Measurements from ENCODE around the gene TSPYL1. TPM values are rescaled to one million over a fixed set of nuclear protein-coding genes. Genes with fewer than 3 reads are reported as not detected.

The TSPYL1 gene
- total and polyA plus RNA-seq, 4 donors: 30.8 to 78.0 (median 54.7) TPM

DNA sequence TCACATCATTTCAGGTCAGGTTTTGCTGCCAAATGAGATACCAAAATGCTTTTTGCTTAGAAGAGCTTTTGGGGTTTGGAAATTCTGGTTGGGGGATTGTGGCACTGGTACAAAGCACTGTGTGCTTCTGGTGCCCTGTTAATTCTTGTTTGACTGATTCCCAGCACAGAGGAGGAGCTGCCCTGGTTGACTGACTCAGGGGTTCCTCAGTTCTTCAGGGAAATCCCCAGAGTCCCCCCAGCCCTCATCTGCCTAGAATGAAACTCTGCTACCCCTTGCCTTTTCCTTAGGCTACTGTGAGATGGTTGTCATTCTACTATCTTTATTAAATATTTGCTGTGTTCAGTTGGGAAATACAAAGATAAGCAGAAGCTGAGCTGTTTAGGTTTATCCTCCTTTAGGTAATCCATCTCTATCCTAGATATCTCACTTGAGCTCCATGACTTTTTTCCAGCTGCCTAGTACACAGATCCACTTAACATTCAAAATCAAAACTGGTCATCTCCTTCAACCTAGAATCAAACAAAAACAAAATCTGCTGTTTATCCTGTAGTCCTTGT lies 24.9 kb upstream of the TSPYL1 start:
- ATAC-seq (ENCODE audit: low FRiP score): no peak
- Histone ChIP-seq H3K36me3 (ENCODE audit: control insufficient read depth in 1 of 2, insufficient read depth in 2 of 2, low read length in 1 of 2) (no peaks in the 10 kb centered on the region), H3K27ac (ENCODE audit: low read depth in 1 of 2, low read length in 2 of 2) (no peak overlapping the region), H3K4me1 (ENCODE audit: control insufficient read depth in 1 of 2, insufficient read depth in 2 of 2, low read length in 2 of 2) (peaks cover 0 to 4% of the 10 kb centered on the region in 2 donors), H3K9me3 (ENCODE audit: control insufficient read depth, low read length) (no peaks in the 10 kb centered on the region), H3K27me3 (ENCODE audit: control insufficient read depth in 1 of 2, insufficient read depth in 2 of 2, low read length in 1 of 2) (no peaks in the 10 kb centered on the region), H3K4me3 (ENCODE audit: low read length in 2 of 2) (no peak overlapping the region)
- DNase-seq: no peak
- intact Hi-C loops (cut with DNase I): no loop called here

DNA sequence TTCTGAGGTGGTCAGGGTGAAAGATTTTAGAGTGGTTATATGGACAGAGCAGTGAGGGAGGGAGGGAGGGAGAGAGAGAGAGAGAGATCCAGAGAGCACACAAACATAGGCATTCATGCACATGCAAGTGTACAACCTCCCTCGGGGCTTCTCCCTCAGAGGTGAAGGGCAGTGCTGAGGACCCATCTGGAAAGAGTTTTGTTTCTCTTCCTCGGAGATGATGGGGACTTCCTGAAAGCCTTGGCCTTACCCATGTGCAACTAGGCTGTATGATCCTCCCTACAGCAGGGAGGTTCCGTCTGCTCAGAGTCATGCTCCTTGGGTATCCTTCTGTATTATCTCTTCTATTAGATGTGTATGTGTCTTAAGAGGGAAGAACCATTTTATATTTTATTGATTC lies 21.4 kb upstream of the TSPYL1 start:
- 52 to 67% methylated on average over 3 of the region's 3 CpGs for WGBS, 2 donors
- no peak overlapping the region for H3K4me3 ChIP-seq (ENCODE audit: low read length in 2 of 2)
- no peaks in the 10 kb centered on the region for H3K9me3 ChIP-seq (ENCODE audit: control insufficient read depth, low read length)
- no peaks in the 10 kb centered on the region for H3K36me3 ChIP-seq (ENCODE audit: control insufficient read depth in 1 of 2, insufficient read depth in 2 of 2, low read length in 1 of 2)
- H3K4me1 ChIP-seq (ENCODE audit: control insufficient read depth in 1 of 2, insufficient read depth in 2 of 2, low read length in 2 of 2): peaks cover 0 to 4% of the 10 kb centered on the region in 2 donors
- H3K27me3 ChIP-seq (ENCODE audit: control insufficient read depth in 1 of 2, insufficient read depth in 2 of 2, low read length in 1 of 2): no peaks in the 10 kb centered on the region
- no peak for DNase-seq
- no peak for ATAC-seq (ENCODE audit: low FRiP score)
- intact Hi-C loops (cut with DNase I): no loop called here
- no peak overlapping the region for H3K27ac ChIP-seq (ENCODE audit: low read depth in 1 of 2, low read length in 2 of 2)

DNA sequence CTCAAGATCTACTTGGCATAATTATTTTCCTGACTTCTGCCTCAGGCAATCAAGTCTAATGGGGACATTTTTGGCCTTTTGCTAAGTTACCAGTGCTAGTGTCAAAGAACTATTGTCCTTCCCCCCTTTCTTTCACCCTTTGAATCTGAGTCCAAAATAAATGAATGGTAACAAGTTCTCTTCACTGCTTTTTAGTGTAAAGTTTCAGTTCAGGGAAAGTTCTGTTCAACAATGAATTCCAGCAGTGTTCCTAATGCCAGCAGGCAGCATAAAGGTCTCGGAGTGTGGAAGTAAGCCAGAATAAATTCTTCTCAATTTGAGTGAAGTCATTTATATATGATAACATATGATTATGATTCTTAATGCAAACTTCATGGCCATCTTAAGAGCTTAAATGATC lies 20.8 kb upstream of the TSPYL1 start:
- 9 to 21% methylated on average over 1 of the region's 1 CpG for WGBS, 2 donors
- no peaks in the 10 kb centered on the region for H3K27me3 ChIP-seq (ENCODE audit: control insufficient read depth in 1 of 2, insufficient read depth in 2 of 2, low read length in 1 of 2)
- H3K4me3 ChIP-seq (ENCODE audit: low read length in 2 of 2): no peak overlapping the region
- H3K4me1 ChIP-seq (ENCODE audit: control insufficient read depth in 1 of 2, insufficient read depth in 2 of 2, low read length in 2 of 2): peaks cover 0 to 4% of the 10 kb centered on the region in 2 donors
- intact Hi-C loops (cut with DNase I): no loop called here
- H3K27ac ChIP-seq (ENCODE audit: low read depth in 1 of 2, low read length in 2 of 2): no peak overlapping the region
- ATAC-seq (ENCODE audit: low FRiP score): no peak
- no peaks in the 10 kb centered on the region for H3K9me3 ChIP-seq (ENCODE audit: control insufficient read depth, low read length)
- no peaks in the 10 kb centered on the region for H3K36me3 ChIP-seq (ENCODE audit: control insufficient read depth in 1 of 2, insufficient read depth in 2 of 2, low read length in 1 of 2)
- no peak for DNase-seq

DNA sequence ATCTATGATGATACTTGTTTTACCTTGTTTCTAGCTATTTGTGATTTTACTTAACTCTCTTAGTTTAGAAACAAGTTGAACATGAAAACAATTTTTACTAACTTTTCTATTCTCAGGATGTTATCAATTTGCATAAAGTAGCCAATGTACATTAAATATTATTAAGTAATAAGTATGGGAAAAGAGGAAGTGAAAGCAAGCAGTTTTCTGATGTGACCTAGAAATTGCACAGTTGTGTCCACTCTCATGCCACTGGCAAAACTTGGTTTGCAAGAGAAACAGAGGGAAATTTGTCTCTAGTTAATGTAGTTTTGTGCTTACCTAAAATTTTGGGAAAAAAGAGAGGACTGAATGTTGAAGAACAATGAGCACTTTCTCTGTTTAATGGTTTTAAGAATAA lies 19.2 kb upstream of the TSPYL1 start:
- Histone ChIP-seq H3K27ac (ENCODE audit: low read depth in 1 of 2, low read length in 2 of 2) (no peak overlapping the region), H3K4me3 (ENCODE audit: low read length in 2 of 2) (no peak overlapping the region), H3K4me1 (ENCODE audit: control insufficient read depth in 1 of 2, insufficient read depth in 2 of 2, low read length in 2 of 2) (peaks cover 0 to 4% of the 10 kb centered on the region in 2 donors), H3K27me3 (ENCODE audit: control insufficient read depth in 1 of 2, insufficient read depth in 2 of 2, low read length in 1 of 2) (no peaks in the 10 kb centered on the region), H3K36me3 (ENCODE audit: control insufficient read depth in 1 of 2, insufficient read depth in 2 of 2, low read length in 1 of 2) (no peaks in the 10 kb centered on the region), H3K9me3 (ENCODE audit: control insufficient read depth, low read length) (no peaks in the 10 kb centered on the region)
- no peak for ATAC-seq (ENCODE audit: low FRiP score)
- DNase-seq: no peak
- intact Hi-C loops (cut with DNase I): no loop called here

DNA sequence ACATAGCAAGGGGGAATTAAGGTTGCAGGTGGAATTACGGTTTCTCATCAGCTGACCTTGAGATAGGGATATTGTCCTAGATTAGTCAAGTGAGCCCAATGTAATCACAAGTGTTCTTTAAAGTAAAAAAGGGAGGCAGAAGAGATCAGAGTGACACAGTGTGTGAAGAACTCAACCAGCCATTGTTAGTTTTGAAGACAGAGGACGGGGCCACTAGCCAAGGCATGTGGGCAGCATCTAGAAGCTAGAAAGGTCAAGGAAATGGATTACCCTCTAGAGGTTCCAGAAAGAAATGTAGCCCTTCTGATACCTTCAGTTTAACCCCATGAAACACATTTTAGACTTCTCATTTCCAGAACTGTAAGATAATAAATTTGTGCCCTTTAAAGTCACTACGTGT lies 18.5 kb upstream of the TSPYL1 start:
- no peak for ATAC-seq (ENCODE audit: low FRiP score)
- intact Hi-C loops (cut with DNase I): no loop called here

DNA sequence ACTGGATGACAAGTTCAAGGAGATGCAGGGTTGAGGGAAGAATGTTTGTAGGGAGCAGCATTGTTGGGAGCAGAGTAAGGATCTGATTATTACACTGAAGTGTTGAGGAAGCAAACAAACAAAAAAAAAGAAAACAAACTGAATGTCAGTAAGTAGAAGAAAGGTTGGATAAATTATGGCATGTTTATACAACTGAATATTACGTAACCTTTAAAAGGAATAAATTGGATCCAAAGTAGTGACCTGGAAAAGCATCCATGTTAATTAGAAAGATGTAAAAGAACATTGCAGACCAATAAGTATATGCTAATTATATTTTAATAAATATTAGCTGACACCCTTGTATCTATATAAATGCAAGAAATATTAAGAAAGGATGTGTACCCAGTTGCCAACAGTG lies 12.8 kb upstream of the TSPYL1 start:
- Histone ChIP-seq H3K27ac (ENCODE audit: low read depth in 1 of 2, low read length in 2 of 2) (no peak overlapping the region), H3K27me3 (ENCODE audit: control insufficient read depth in 1 of 2, insufficient read depth in 2 of 2, low read length in 1 of 2) (no peaks in the 10 kb centered on the region), H3K4me3 (ENCODE audit: low read length in 2 of 2) (no peak overlapping the region), H3K4me1 (ENCODE audit: control insufficient read depth in 1 of 2, insufficient read depth in 2 of 2, low read length in 2 of 2) (no peaks in the 10 kb centered on the region), H3K9me3 (ENCODE audit: control insufficient read depth, low read length) (no peaks in the 10 kb centered on the region), H3K36me3 (ENCODE audit: control insufficient read depth in 1 of 2, insufficient read depth in 2 of 2, low read length in 1 of 2) (no peaks in the 10 kb centered on the region)
- DNase-seq: no peak
- 96 to 98% methylated on average over 1 of the region's 1 CpG for WGBS, 2 donors
- ATAC-seq (ENCODE audit: low FRiP score): no peak
- intact Hi-C loops (cut with DNase I): no loop called here

More for the DNA sequence above, 18.5 kb upstream of the TSPYL1 start:
- H3K36me3 ChIP-seq (ENCODE audit: control insufficient read depth in 1 of 2, insufficient read depth in 2 of 2, low read length in 1 of 2): no peaks in the 10 kb centered on the region
- peaks cover 0 to 4% of the 10 kb centered on the region in 2 donors for H3K4me1 ChIP-seq (ENCODE audit: control insufficient read depth in 1 of 2, insufficient read depth in 2 of 2, low read length in 2 of 2)
- H3K27me3 ChIP-seq (ENCODE audit: control insufficient read depth in 1 of 2, insufficient read depth in 2 of 2, low read length in 1 of 2): no peaks in the 10 kb centered on the region
- WGBS, 2 donors: 98 to 100% methylated on average over 3 of the region's 3 CpGs
- H3K27ac ChIP-seq (ENCODE audit: low read depth in 1 of 2, low read length in 2 of 2): no peak overlapping the region
- DNase-seq: no peak
- H3K9me3 ChIP-seq (ENCODE audit: control insufficient read depth, low read length): no peaks in the 10 kb centered on the region
- H3K4me3 ChIP-seq (ENCODE audit: low read length in 2 of 2): no peak overlapping the region

DNA sequence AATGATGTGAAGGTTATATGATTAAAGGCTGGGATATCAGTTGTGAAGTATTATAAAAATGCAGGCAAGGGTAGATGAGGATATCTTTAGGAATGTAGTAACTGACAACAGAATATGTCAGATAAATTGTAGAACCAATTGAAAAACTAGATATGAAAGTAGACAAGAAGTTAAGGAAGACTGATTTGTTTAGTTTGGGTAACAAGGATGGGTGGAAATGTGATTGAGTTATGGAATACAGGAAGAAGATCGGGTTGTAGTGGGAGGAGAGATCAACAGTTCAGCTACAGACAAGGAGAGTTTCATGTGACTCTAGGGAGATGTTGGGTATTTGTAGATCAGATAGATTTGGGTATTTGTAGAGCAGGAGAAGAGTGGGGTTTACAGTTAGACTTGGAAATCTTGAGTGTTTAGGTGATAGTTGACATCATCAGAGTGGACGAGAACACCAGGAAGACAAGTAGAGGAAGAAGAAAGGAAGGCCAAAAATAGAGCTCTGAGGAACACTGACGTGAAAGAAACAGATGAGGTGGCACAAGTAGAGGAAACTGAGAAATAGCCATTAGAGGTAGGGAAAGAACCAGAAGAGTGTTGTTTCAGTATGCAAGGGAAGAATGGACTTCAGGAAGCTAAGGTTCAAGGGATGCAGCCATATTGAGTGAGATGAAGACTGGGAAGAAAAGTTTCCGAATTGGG lies 12.1 kb upstream of the TSPYL1 start:
- H3K27me3 ChIP-seq (ENCODE audit: control insufficient read depth in 1 of 2, insufficient read depth in 2 of 2, low read length in 1 of 2): no peaks in the 10 kb centered on the region
- ATAC-seq (ENCODE audit: low FRiP score) (no peak), DNase-seq (no peak)
- H3K9me3 ChIP-seq (ENCODE audit: control insufficient read depth, low read length): no peaks in the 10 kb centered on the region
- H3K36me3 ChIP-seq (ENCODE audit: control insufficient read depth in 1 of 2, insufficient read depth in 2 of 2, low read length in 1 of 2): no peaks in the 10 kb centered on the region
- no peak overlapping the region for H3K27ac ChIP-seq (ENCODE audit: low read depth in 1 of 2, low read length in 2 of 2)
- no peak overlapping the region for H3K4me3 ChIP-seq (ENCODE audit: low read length in 2 of 2)
- intact Hi-C loops (cut with DNase I): no loop called here
- WGBS, 2 donors: 82 to 84% methylated on average over 4 of the region's 4 CpGs
- no peaks in the 10 kb centered on the region for H3K4me1 ChIP-seq (ENCODE audit: control insufficient read depth in 1 of 2, insufficient read depth in 2 of 2, low read length in 2 of 2)

DNA sequence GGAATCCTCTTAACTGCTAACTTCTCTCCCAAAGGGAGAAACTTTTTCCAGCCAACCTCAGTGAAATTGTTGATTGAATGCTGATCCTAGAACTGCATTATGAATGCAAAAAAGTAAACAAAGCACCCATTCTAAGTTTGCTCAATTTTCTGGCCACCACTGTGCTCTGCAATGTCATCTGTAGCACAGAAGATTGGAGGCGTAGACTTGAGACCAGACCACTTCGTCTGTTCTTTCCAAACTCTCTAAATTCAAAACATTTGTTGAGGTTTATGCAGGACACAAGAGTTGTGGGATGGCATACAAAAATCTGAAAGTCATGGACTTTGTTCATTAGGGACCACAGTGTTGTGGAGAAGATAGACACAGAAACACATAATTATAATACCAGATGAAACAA lies 11.1 kb upstream of the TSPYL1 start:
- Histone ChIP-seq H3K36me3 (ENCODE audit: control insufficient read depth in 1 of 2, insufficient read depth in 2 of 2, low read length in 1 of 2) (no peaks in the 10 kb centered on the region), H3K4me1 (ENCODE audit: control insufficient read depth in 1 of 2, insufficient read depth in 2 of 2, low read length in 2 of 2) (no peaks in the 10 kb centered on the region), H3K4me3 (ENCODE audit: low read length in 2 of 2) (no peak overlapping the region), H3K27ac (ENCODE audit: low read depth in 1 of 2, low read length in 2 of 2) (no peak overlapping the region), H3K9me3 (ENCODE audit: control insufficient read depth, low read length) (no peaks in the 10 kb centered on the region), H3K27me3 (ENCODE audit: control insufficient read depth in 1 of 2, insufficient read depth in 2 of 2, low read length in 1 of 2) (no peaks in the 10 kb centered on the region)
- ATAC-seq (ENCODE audit: low FRiP score) (no peak), DNase-seq (no peak)
- intact Hi-C loops (cut with DNase I): no loop called here
- 92 to 93% methylated on average over 2 of the region's 2 CpGs for WGBS, 2 donors

DNA sequence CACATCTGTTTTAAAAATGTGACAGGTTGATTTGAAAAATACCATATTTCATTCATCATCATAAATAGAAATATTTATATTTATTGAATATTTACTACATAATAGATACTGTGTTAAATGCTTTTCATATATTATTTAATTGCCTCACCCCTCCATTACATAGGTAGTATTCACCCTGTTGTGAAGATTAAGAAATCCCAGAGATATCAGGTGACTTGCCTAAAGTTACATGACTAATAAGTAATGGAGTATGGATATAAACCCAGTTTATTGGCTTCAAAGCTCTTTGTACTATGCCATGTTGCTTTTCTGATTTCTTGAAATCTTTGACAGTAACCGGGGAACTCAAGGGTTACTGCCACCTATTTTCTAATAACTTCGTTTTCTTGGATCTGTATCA lies 10.1 kb upstream of the TSPYL1 start:
- Histone ChIP-seq H3K4me3 (ENCODE audit: low read length in 2 of 2) (no peak overlapping the region), H3K27ac (ENCODE audit: low read depth in 1 of 2, low read length in 2 of 2) (no peak overlapping the region), H3K36me3 (ENCODE audit: control insufficient read depth in 1 of 2, insufficient read depth in 2 of 2, low read length in 1 of 2) (no peaks in the 10 kb centered on the region), H3K9me3 (ENCODE audit: control insufficient read depth, low read length) (no peaks in the 10 kb centered on the region), H3K27me3 (ENCODE audit: control insufficient read depth in 1 of 2, insufficient read depth in 2 of 2, low read length in 1 of 2) (no peaks in the 10 kb centered on the region), H3K4me1 (ENCODE audit: control insufficient read depth in 1 of 2, insufficient read depth in 2 of 2, low read length in 2 of 2) (no peaks in the 10 kb centered on the region)
- DNase-seq (no peak), ATAC-seq (ENCODE audit: low FRiP score) (no peak)
- WGBS, 2 donors: 83 to 91% methylated on average over 2 of the region's 2 CpGs
- intact Hi-C loops (cut with DNase I): loop anchor here (2.0 to 10.0 kb wide), 4 partner anchors 155 to 275 kb away; no protein-coding TSS in a partner anchor

Measured in aorta (tissue), 5 donors.